HCT116 (cell line): ENCODE data around the gene PCDHAC2. TPM values are rescaled to one million over a fixed set of nuclear protein-coding genes. Genes with fewer than 3 reads are reported as not detected.

Experiments
- ATAC-seq: fragments of 200-7000 bp; cut with Tn5 transposase; 2 replicates; pipeline ENCODE4 v1.9.1; 2020; ENCODE audit warnings: mild to moderate bottlenecking, moderate library complexity
- BruUV-seq: library from RNA; stranded (reverse); fragments of 400-500 nt; replicated peaks from 2 replicates; lab custom pipeline; 2021; lab: Mats Ljungman, UMichigan
- CTCF ChIA-PET: fragments of 300-600 bp; sonication (Branson Sonifier 250); formaldehyde crosslinking; loops from one replicate; lab custom pipeline; 2021; ENCODE audit warnings: antibody characterized with exemption; lab: Charles Lee
- POLR2A ChIA-PET: fragments of 300-600, 350-600 bp; sonication (Branson Sonifier 250); formaldehyde crosslinking; loops from one replicate; lab custom pipeline; 2021; ENCODE audit warnings: antibody characterized with exemption; lab: Charles Lee
- RAD21 ChIA-PET, 2 experiments: fragments of 300-600 bp; sonication (Branson Sonifier 250); formaldehyde crosslinking; loops; one replicate each; lab custom pipeline; 2023; ENCODE audit warnings: low total read pairs in 2 of 2; ENCODE audit not compliant: uncharacterized antibody in 2 of 2, unreplicated experiment in 2 of 2, low non-redundant PET in 1 of 2; lab: Charles Lee
- DNase-seq: peaks from one replicate; pipeline ENCODE4 v3.0.0-alpha.2; 2010; ENCODE audit warnings: low read depth, low spot score
- H2AFZ ChIP-seq: fragments of 200-600 bp; shearing (Covaris generic), sonication (generic); 2 replicates; pipeline ENCODE4 v1.6.1; 2017; ENCODE audit warnings: low read depth, mixed run types, mixed read lengths, antibody characterized with exemption, low read length; ENCODE audit not compliant: poor library complexity, severe bottlenecking
- H3K27ac ChIP-seq: 2 replicates; pipeline ENCODE4 v1.5.1; 2012; ENCODE audit warnings: low read depth, low read length
- H3K27me3 ChIP-seq: fragments of 200-600 bp; sonication (generic); 2 replicates; pipeline ENCODE4 v1.6.1; 2016; ENCODE audit warnings: mixed run types, low read length, mixed read lengths; ENCODE audit not compliant: insufficient read depth
- H3K36me3 ChIP-seq, 2 experiments: fragments of 200-500 bp in 1 of 2; fragments of 200-600 bp in 1 of 2; sonication (Bioruptor generic) in 1 of 2; sonication (generic) in 1 of 2; 2 replicates each; pipeline versions ENCODE4 v1.5.1 to v1.6.1; 2014 to 2016; ENCODE audit warnings: low read length in 2 of 2, inconsistent platforms in 1 of 2, mixed read lengths in 1 of 2, mixed run types in 1 of 2; ENCODE audit not compliant: insufficient read depth in 2 of 2, control insufficient read depth in 1 of 2
- H3K4me1 ChIP-seq, 2 experiments: fragments of 200-600 bp in 1 of 2; sonication (generic) in 1 of 2; 2 replicates each; pipeline versions ENCODE4 v1.5.1 to v1.6.1; 2012 to 2017; ENCODE audit warnings: low read length in 2 of 2, inconsistent platforms in 1 of 2, mild to moderate bottlenecking in 1 of 2, mixed read lengths in 1 of 2, mixed run types in 1 of 2, moderate library complexity in 1 of 2; ENCODE audit not compliant: insufficient read depth in 2 of 2, control insufficient read depth in 1 of 2
- H3K4me2 ChIP-seq: fragments of 200-600 bp; sonication (generic); 2 replicates; pipeline ENCODE4 v1.6.1; 2017; ENCODE audit warnings: mixed run types, low read length, mixed read lengths
- H3K4me3 ChIP-seq, 2 experiments: fragments of 200-600 bp in 1 of 2; sonication (generic) in 1 of 2; replicated peaks in 1 of 2; 2 replicates each; pipeline ENCODE4 v1.5.1; 2011 to 2016; ENCODE audit warnings: low read length in 2 of 2, control low read depth in 1 of 2, low read depth in 1 of 2, mild to moderate bottlenecking in 1 of 2, mixed read lengths in 1 of 2, mixed run types in 1 of 2
- H3K79me2 ChIP-seq: fragments of 200-600 bp; sonication (generic); 2 replicates; pipeline ENCODE4 v1.6.1; 2017; ENCODE audit warnings: mild to moderate bottlenecking, mixed run types, low read length, moderate library complexity, mixed read lengths; ENCODE audit not compliant: insufficient read depth
- H3K9ac ChIP-seq: fragments of 200-600 bp; sonication (generic); 2 replicates; pipeline ENCODE4 v1.6.1; 2016; ENCODE audit warnings: low read length, mixed read lengths
- H3K9me2 ChIP-seq: fragments of 200-600 bp; sonication (generic), shearing (Covaris generic); 2 replicates; pipeline ENCODE4 v1.6.1; 2017; ENCODE audit warnings: mixed run types, mild to moderate bottlenecking, moderate library complexity; ENCODE audit not compliant: insufficient read depth
- H3K9me3 ChIP-seq, 2 experiments: fragments of 200-500 bp in 1 of 2; fragments of 200-600 bp in 1 of 2; sonication (Bioruptor generic) in 1 of 2; sonication (generic) in 1 of 2; 2 replicates each; pipeline ENCODE4 v1.6.1; 2014 to 2017; ENCODE audit warnings: low read length in 2 of 2, mixed read lengths in 2 of 2, inconsistent platforms in 1 of 2, low read depth in 1 of 2, mild to moderate bottlenecking in 1 of 2, mixed run types in 1 of 2, moderate library complexity in 1 of 2; ENCODE audit not compliant: control insufficient read depth in 1 of 2, insufficient read depth in 1 of 2
- H4K20me1 ChIP-seq: fragments of 200-600 bp; sonication (generic), shearing (Covaris generic); 2 replicates; pipeline ENCODE4 v1.6.1; 2017; ENCODE audit warnings: mixed run types, mild to moderate bottlenecking, moderate library complexity; ENCODE audit not compliant: insufficient read depth
- CBX3 ChIP-seq: IDR thresholded peaks from 2 replicates; pipeline ENCODE4 v1.6.1; 2012; ENCODE audit warnings: low read depth
- CTCF ChIP-seq, 3 experiments: fragments of 200-600 bp in 1 of 3; sonication (generic) in 1 of 3; IDR thresholded peaks in 2 of 3; conservative IDR thresholded peaks in 1 of 3; 2 replicates each; pipeline ENCODE4 v1.5.1; 2012 to 2017; ENCODE audit warnings: low read depth in 2 of 3, low read length in 2 of 3, antibody characterized with exemption in 1 of 3, borderline replicate concordance in 1 of 3, control low read depth in 1 of 3, mild to moderate bottlenecking in 1 of 3, mixed read lengths in 1 of 3, mixed run types in 1 of 3, moderate library complexity in 1 of 3; ENCODE audit not compliant: insufficient read depth in 1 of 3
- EGR1 ChIP-seq: IDR thresholded peaks from 2 replicates; pipeline ENCODE4 v1.6.1; 2012; ENCODE audit warnings: low read depth
- ELF1 ChIP-seq: IDR thresholded peaks from 2 replicates; pipeline ENCODE4 v1.6.1; 2012; ENCODE audit warnings: low read depth, borderline replicate concordance
- FOSL1 ChIP-seq: IDR thresholded peaks from 2 replicates; pipeline ENCODE4 v1.6.1; 2012; ENCODE audit warnings: low read depth
- JUND ChIP-seq: IDR thresholded peaks from 2 replicates; pipeline ENCODE4 v1.6.1; 2012
- MAX ChIP-seq: IDR thresholded peaks from 2 replicates; pipeline ENCODE4 v1.6.1; 2012
- RAD21 ChIP-seq: IDR thresholded peaks from 2 replicates; pipeline ENCODE4 v1.6.1; 2012; ENCODE audit warnings: low read depth, mild to moderate bottlenecking
- REST ChIP-seq: IDR thresholded peaks from 2 replicates; pipeline ENCODE4 v1.6.1; 2012; ENCODE audit warnings: low read depth
- SIN3A ChIP-seq: IDR thresholded peaks from 2 replicates; pipeline ENCODE4 v1.6.1; 2012; ENCODE audit warnings: low read depth
- SP1 ChIP-seq: IDR thresholded peaks from 2 replicates; pipeline ENCODE4 v1.6.1; 2012; ENCODE audit warnings: low read depth
- SRF ChIP-seq: IDR thresholded peaks from 2 replicates; pipeline ENCODE4 v1.6.1; 2012; ENCODE audit warnings: low read depth
- TCF7L2 ChIP-seq: IDR thresholded peaks from 2 replicates; pipeline ENCODE4 v1.7.0; 2011; ENCODE audit warnings: borderline replicate concordance, inconsistent platforms; ENCODE audit not compliant: insufficient read depth, insufficient read length; ENCODE audit errors: extremely low read depth
- YY1 ChIP-seq: IDR thresholded peaks from 2 replicates; pipeline ENCODE4 v1.6.1; 2011; ENCODE audit warnings: low read length, low read depth, moderate library complexity, mild to moderate bottlenecking; ENCODE audit not compliant: insufficient replicate concordance; ENCODE audit errors: extremely low read depth
- ZBTB33 ChIP-seq: IDR thresholded peaks from 2 replicates; pipeline ENCODE4 v1.6.1; 2011; ENCODE audit warnings: mild to moderate bottlenecking, low read length, moderate library complexity; ENCODE audit not compliant: insufficient replicate concordance; ENCODE audit errors: extremely low read depth
- ZFX ChIP-seq: fragments of 450-650 bp; IDR thresholded peaks from 2 replicates; pipeline ENCODE4 v1.6.1; 2017
- ZNF274 ChIP-seq: fragments of 200-500 bp; sonication (Bioruptor generic); IDR thresholded peaks from 2 replicates; pipeline ENCODE4 v1.6.1; 2014; ENCODE audit warnings: mild to moderate bottlenecking, low read depth, low read length, inconsistent platforms
- intact Hi-C: fragments of 100-400 bp; cut with micrococcal nuclease; formaldehyde crosslinking; loops from 2 replicates; pipeline ENCODE4 v1.10.0; 2022
- total RNA-seq: library from RNA; stranded (reverse); gene quantifications from one replicate; pipeline ENCODE4 v1.2.1, GENCODE V29; 2021; ENCODE audit not compliant: unreplicated experiment

The PCDHAC2 gene
- total RNA-seq, 1 experiment from 2014 or later: 3.2 TPM

GRCh38 chr5:140953234-140953633 is 13.0 kb upstream of the PCDHAC2 start:
- Histone ChIP-seq H3K79me2 (no peaks in the 10 kb centered on the region), H4K20me1 (no peaks in the 10 kb centered on the region), H3K4me3 (no peak overlapping the region), H3K9me3 (no peaks in the 10 kb centered on the region), H3K27ac (no peak overlapping the region), H3K27me3 (no peaks in the 10 kb centered on the region), H3K9me2 (no peaks in the 10 kb centered on the region), H3K4me1 (no peaks in the 10 kb centered on the region), H3K4me2 (no peak overlapping the region), H2AFZ (no peak overlapping the region), H3K9ac (no peak overlapping the region), H3K36me3 (no peaks in the 10 kb centered on the region)
- DNase-seq (no peak), ATAC-seq (no peak)
- BruUV-seq: no TSS peak
- intact Hi-C loops: no loop called here
- ChIA-PET CTCF (no interaction called here), POLR2A (no interaction called here), RAD21 (no interaction called here)
- TF ChIP-seq ELF1 (no peak), ZFX (no peak), ZNF274 (no peak), REST (no peak), SIN3A (no peak), RAD21 (no peak), TCF7L2 (no peak), YY1 (no peak), SP1 (no peak), CTCF (IDR thresholded peaks at IDR 0.05 in 2 of 3, conservative IDR thresholded peaks at IDR 0.05 in 1 of 3; ENCODE audit: borderline replicate concordance in 1 of 3, insufficient read depth in 1 of 3, low read depth in 2 of 3, low read length in 2 of 3) (no peak), CBX3 (no peak), FOSL1 (no peak), ZBTB33 (no peak), EGR1 (no peak), MAX (no peak), JUND (no peak), SRF (no peak)
